B cell (primary cell): ENCODE measurements around the gene HS3ST6. TPM values are rescaled to one million over a fixed set of nuclear protein-coding genes. Genes with fewer than 3 reads are reported as not detected.
A peak's percentile ranks its signal among the peaks of the same experiment; 100 is the strongest.

Source experiments
- ATAC-seq: fragments of 200-7000 bp; cut with Tn5 transposase; one replicate; pipeline ENCODE4 v1.10.0; 2021; ENCODE audit warnings: low read depth, mild to moderate bottlenecking, moderate number of reproducible peaks, moderate library complexity
- CTCF ChIA-PET: fragments of 350-600 bp; sonication (Branson Sonifier 250); formaldehyde crosslinking; loops from one replicate; lab custom pipeline; 2021; ENCODE audit warnings: antibody characterized with exemption, inconsistent platforms; lab: Charles Lee
- POLR2A ChIA-PET: fragments of 350-600 bp; sonication (Branson Sonifier 250); formaldehyde crosslinking; loops from one replicate; lab custom pipeline; 2021; ENCODE audit warnings: antibody characterized with exemption; lab: Charles Lee
- DNase-seq: peaks from one replicate; pipeline ENCODE4 v3.0.0; 2013
- H2AFZ ChIP-seq: 2 replicates; pipeline ENCODE4 v1.6.1; 2012; ENCODE audit warnings: mild to moderate bottlenecking, low read depth, low read length; ENCODE audit not compliant: insufficient read depth, poor library complexity, severe bottlenecking
- H3K27ac ChIP-seq, 2 donors: 1 replicate in 1 of 2; 2 replicates in 1 of 2; pipeline ENCODE4 v1.5.1; 2012 to 2013; ENCODE audit warnings: low read length in 2 of 2, mild to moderate bottlenecking in 2 of 2, moderate library complexity in 1 of 2
- H3K27me3 ChIP-seq, 4 experiments: fragments of 200-600 bp in 1 of 4; sonication (generic) in 1 of 4; replicated peaks in 1 of 4; 1 replicate in 2 of 4; 2 replicates in 2 of 4; pipeline versions ENCODE4 v1.6.1 to v1.7.0; 2013 to 2016; ENCODE audit warnings: low read length in 3 of 4, mild to moderate bottlenecking in 2 of 4, mixed read lengths in 1 of 4, moderate library complexity in 1 of 4; ENCODE audit not compliant: insufficient read depth in 4 of 4, control insufficient read depth in 3 of 4; ENCODE audit errors: control extremely low read depth in 1 of 4
- H3K36me3 ChIP-seq, 2 experiments: replicated peaks in 1 of 2; 1 replicate in 1 of 2; 2 replicates in 1 of 2; pipeline versions ENCODE4 v1.6.1 to v1.7.1; 2013; ENCODE audit warnings: low read length in 1 of 2; ENCODE audit not compliant: insufficient read depth in 2 of 2, control insufficient read depth in 1 of 2; ENCODE audit errors: control extremely low read depth in 1 of 2, extremely low read depth in 1 of 2
- H3K4me1 ChIP-seq, 2 donors: fragments of 200-600 bp in 1 of 2; sonication (generic) in 1 of 2; 1 replicate in 1 of 2; 2 replicates in 1 of 2; pipeline versions ENCODE4 v1.5.1 to v1.6.1; 2013 to 2017; ENCODE audit warnings: low read length in 2 of 2; ENCODE audit not compliant: control insufficient read depth in 2 of 2, insufficient read depth in 2 of 2
- H3K4me2 ChIP-seq: replicated peaks from 2 replicates; pipeline ENCODE3; 2012; ENCODE audit warnings: mild to moderate bottlenecking, low read depth, low read length; ENCODE audit not compliant: poor library complexity, severe bottlenecking
- H3K4me3 ChIP-seq, 5 experiments: fragments of 200-600 bp in 1 of 5; sonication (generic) in 1 of 5; 1 replicate in 3 of 5; 2 replicates in 2 of 5; pipeline versions ENCODE4 v1.5.1 to v1.7.0; 2011 to 2016; ENCODE audit warnings: low read length in 4 of 5, mild to moderate bottlenecking in 4 of 5, low read depth in 2 of 5, control low read depth in 1 of 5, moderate library complexity in 1 of 5; ENCODE audit not compliant: insufficient read depth in 1 of 5; ENCODE audit errors: control extremely low read depth in 1 of 5, extremely low read depth in 1 of 5
- H3K79me2 ChIP-seq: fragments of 200-600 bp; sonication (generic); one replicate; pipeline ENCODE4 v1.6.0; 2016; ENCODE audit warnings: low read length; ENCODE audit not compliant: control insufficient read depth, insufficient read depth
- H3K9ac ChIP-seq: fragments of 200-600 bp; sonication (generic); 2 replicates; pipeline ENCODE4 v1.6.1; 2017; ENCODE audit warnings: mild to moderate bottlenecking, low read length, moderate library complexity
- H3K9me3 ChIP-seq, 3 donors: one replicate each; pipeline versions ENCODE4 v1.6.1 to v1.7.1; 2013; ENCODE audit warnings: low read length in 2 of 3; ENCODE audit not compliant: control insufficient read depth in 2 of 3, insufficient read depth in 1 of 3; ENCODE audit errors: control extremely low read depth in 1 of 3
- H4K20me1 ChIP-seq: 2 replicates; pipeline ENCODE4 v1.6.0; 2012; ENCODE audit warnings: mild to moderate bottlenecking, low read length; ENCODE audit not compliant: insufficient read depth, control insufficient read depth, poor library complexity, severe bottlenecking
- H3K27ac Mint-ChIP-seq: one replicate; pipeline ENCODE4 v1.8.0; 2021; ENCODE audit warnings: mixed read lengths
- H3K27me3 Mint-ChIP-seq: one replicate; pipeline ENCODE4 v1.8.0; 2021; ENCODE audit warnings: mixed read lengths
- H3K4me1 Mint-ChIP-seq: one replicate; pipeline ENCODE4 v1.8.0; 2021; ENCODE audit warnings: mixed read lengths
- H3K4me3 Mint-ChIP-seq: one replicate; pipeline ENCODE4 v1.8.0; 2021; ENCODE audit warnings: mixed read lengths
- H3K9me3 Mint-ChIP-seq: one replicate; pipeline ENCODE4 v1.8.0; 2022; ENCODE audit warnings: mixed read lengths; ENCODE audit not compliant: insufficient read depth
- CTCF ChIP-seq: fragments of 200-600 bp; IDR thresholded peaks from one replicate; pipeline ENCODE4 v1.8.0; 2022; ENCODE audit warnings: antibody characterized with exemption, mild to moderate bottlenecking
- EZH2 ChIP-seq: IDR thresholded peaks from 2 replicates; pipeline ENCODE4 v1.6.1; 2012; ENCODE audit warnings: borderline replicate concordance, low read depth, mild to moderate bottlenecking, moderate library complexity, low read length; ENCODE audit not compliant: insufficient read depth, poor library complexity, severe bottlenecking
- WGBS: methylation state at CpG from one replicate; pipeline ENCODE4 v1.1.5; 2013; ENCODE audit warnings: missing lambda C conversion rate; ENCODE audit not compliant: insufficient coverage; 5-methylcytosine and 5-hydroxymethylcytosine counted together
- intact Hi-C: fragments of 100-400 bp; cut with micrococcal nuclease; formaldehyde crosslinking; loops from one replicate; pipeline ENCODE4 v1.10.0; 2022
- polyA plus RNA-seq: library from polyadenylated mRNA; depleted of rRNA; stranded (reverse); fragments of >200 nt; gene quantifications from 2 replicates; pipeline ENCODE4 v1.2.3, GENCODE V29; 2012
- total RNA-seq, 2 donors: library from RNA; stranded (reverse); fragments of 120-200 nt in 1 of 2; gene quantifications; 1 replicate in 1 of 2; 2 replicates in 1 of 2; pipeline versions ENCODE4 v1.2.3 to v1.2.4, GENCODE V29; 2013 to 2022

HS3ST6 gene
- total and polyA plus RNA-seq, 2 donors (not counting 1 experiment from before 2014, with no cell fraction given), result not detected

GRCh38 chr16:1874854-1875253, 43.4 kb downstream of the HS3ST6 start:
- peaks cover 0 to 29% (median 7%) of the 10 kb centered on the region in 4 experiments for H3K27me3 ChIP-seq
- Mint-ChIP-seq H3K27me3 (peaks cover 28% of the 10 kb centered on the region), H3K27ac (no peak overlapping the region), H3K9me3 (no peaks in the 10 kb centered on the region), H3K4me3 (no peak overlapping the region), H3K4me1 (no peaks in the 10 kb centered on the region)
- WGBS, result 63% methylated on average over 4 of the region's 6 CpGs
- POLR2A ChIA-PET, result no interaction called here
- H3K4me1 ChIP-seq, result peaks cover 0 to 8% of the 10 kb centered on the region in 2 donors
- H3K9ac ChIP-seq, result no peak overlapping the region
- CTCF ChIA-PET, result no interaction called here
- ATAC-seq (no peak), DNase-seq (no peak)
- H3K79me2 ChIP-seq, result no peaks in the 10 kb centered on the region
- no peak overlapping the region for H2AFZ ChIP-seq
- intact Hi-C loops, result no loop called here
- no peak overlapping the region for H3K4me2 ChIP-seq
- peaks cover 0 to 8% (median 0%) of the 10 kb centered on the region in 3 donors for H3K9me3 ChIP-seq
- no peak overlapping the region for H3K4me3 ChIP-seq
- no peaks in the 10 kb centered on the region for H3K36me3 ChIP-seq
- no peak for TF ChIP-seq CTCF
- TF ChIP-seq EZH2, result no peak
- H3K27ac ChIP-seq, result no peak overlapping the region
- no peaks in the 10 kb centered on the region for H4K20me1 ChIP-seq

- peak; percentile 48 for DNase-seq
- no peaks in the 10 kb centered on the region for H3K9me3 Mint-ChIP-seq
- H3K79me2 ChIP-seq, result no peaks in the 10 kb centered on the region
- H3K4me3 ChIP-seq, result peak within 1 kb of the TSS in 1 of 5 experiments; percentile 14
- H4K20me1 ChIP-seq, result no peaks in the 10 kb centered on the region
- WGBS, result 27% methylated on average over 47 of the region's 68 CpGs
- peak within 1 kb of the TSS; percentile 27 for H2AFZ ChIP-seq
- H3K36me3 ChIP-seq, result no peaks in the 10 kb centered on the region
- peaks cover 0 to 8% of the 10 kb centered on the region in 2 donors for H3K4me1 ChIP-seq
- H3K4me1 Mint-ChIP-seq, result no peaks in the 10 kb centered on the region
- H3K4me3 Mint-ChIP-seq, result no peak within 1 kb of the TSS
- intact Hi-C loops, result no loop called here
- ATAC-seq, result peak; percentile 24
- TF ChIP-seq EZH2 (no peak), CTCF (no peak)
- peaks cover 14% of the 10 kb centered on the region for H3K27me3 Mint-ChIP-seq
- peaks cover 0 to 8% (median 0%) of the 10 kb centered on the region in 3 donors for H3K9me3 ChIP-seq
- peak within 1 kb of the TSS; percentile 19 for H3K9ac ChIP-seq
- H3K27ac Mint-ChIP-seq, result no peak within 1 kb of the TSS
- no peak within 1 kb of the TSS for H3K27ac ChIP-seq
- CTCF ChIA-PET, result no interaction called here
- H3K27me3 ChIP-seq, result peaks cover 0 to 21% (median 5%) of the 10 kb centered on the region in 4 experiments
- POLR2A ChIA-PET, result no interaction called here
- H3K4me2 ChIP-seq, result peak within 1 kb of the TSS; percentile 65
These were observed 46.1 kb downstream of the HS3ST6 start, which contains the start of gene MEIOB for GRCh38 chr16:1871974-1872635. Gene MEIOB (minus strand): TSS chr16:1872164. CDS start chr16:1868175, 3,989 bp downstream.
